Measurements from ENCODE around the gene TOR3A.

GRCh38 chr1:179046808-179047635 lies 34.8 kb upstream of the TOR3A start:
- no peak for TF ChIP-seq POLR2AphosphoS5 (IDR thresholded peaks at IDR 0.05; ENCODE audit: low read depth, low read length)
- TF ChIP-seq CTCF (IDR thresholded peaks at IDR 0.05 in 2 of 3, conservative IDR thresholded peaks at IDR 0.05 in 1 of 3; ENCODE audit: borderline replicate concordance in 1 of 3, insufficient read depth in 1 of 3, low read depth in 2 of 3, low read length in 2 of 3): no peak
- no peak for TF ChIP-seq POLR2A (IDR thresholded peaks at IDR 0.05; ENCODE audit: borderline replicate concordance, extremely low read depth, insufficient read depth, insufficient read length)
- no peak for TF ChIP-seq ZFX (IDR thresholded peaks at IDR 0.05)
- TF ChIP-seq FOSL1 (IDR thresholded peaks at IDR 0.05; ENCODE audit: low read depth): no peak
- TF ChIP-seq SIN3A (IDR thresholded peaks at IDR 0.05; ENCODE audit: low read depth): no peak
- TF ChIP-seq JUND (IDR thresholded peaks at IDR 0.05): no peak
- TF ChIP-seq EZH2 (IDR thresholded peaks at IDR 0.05): no peak
- no peak for TF ChIP-seq MAX (IDR thresholded peaks at IDR 0.05)
- no peak for TF ChIP-seq REST (IDR thresholded peaks at IDR 0.05; ENCODE audit: low read depth)
- no peak for TF ChIP-seq ELF1 (IDR thresholded peaks at IDR 0.05; ENCODE audit: borderline replicate concordance, low read depth)
- no peak for TF ChIP-seq CEBPB (IDR thresholded peaks at IDR 0.05; ENCODE audit: low read depth)
- no peak for TF ChIP-seq TCF7L2 (IDR thresholded peaks at IDR 0.05; ENCODE audit: borderline replicate concordance, extremely low read depth, insufficient read depth, insufficient read length)
- TF ChIP-seq SP1 (IDR thresholded peaks at IDR 0.05; ENCODE audit: low read depth): no peak

Measured in HCT116 (cell line).